ENCODE measurements around the gene C16orf95.
"Not testable (repeated sequence)": the region's sequence is repeated elsewhere in the genome, so short reads cannot be mapped to it uniquely, and the experiment has no call there.

Gene C16orf95

DNA sequence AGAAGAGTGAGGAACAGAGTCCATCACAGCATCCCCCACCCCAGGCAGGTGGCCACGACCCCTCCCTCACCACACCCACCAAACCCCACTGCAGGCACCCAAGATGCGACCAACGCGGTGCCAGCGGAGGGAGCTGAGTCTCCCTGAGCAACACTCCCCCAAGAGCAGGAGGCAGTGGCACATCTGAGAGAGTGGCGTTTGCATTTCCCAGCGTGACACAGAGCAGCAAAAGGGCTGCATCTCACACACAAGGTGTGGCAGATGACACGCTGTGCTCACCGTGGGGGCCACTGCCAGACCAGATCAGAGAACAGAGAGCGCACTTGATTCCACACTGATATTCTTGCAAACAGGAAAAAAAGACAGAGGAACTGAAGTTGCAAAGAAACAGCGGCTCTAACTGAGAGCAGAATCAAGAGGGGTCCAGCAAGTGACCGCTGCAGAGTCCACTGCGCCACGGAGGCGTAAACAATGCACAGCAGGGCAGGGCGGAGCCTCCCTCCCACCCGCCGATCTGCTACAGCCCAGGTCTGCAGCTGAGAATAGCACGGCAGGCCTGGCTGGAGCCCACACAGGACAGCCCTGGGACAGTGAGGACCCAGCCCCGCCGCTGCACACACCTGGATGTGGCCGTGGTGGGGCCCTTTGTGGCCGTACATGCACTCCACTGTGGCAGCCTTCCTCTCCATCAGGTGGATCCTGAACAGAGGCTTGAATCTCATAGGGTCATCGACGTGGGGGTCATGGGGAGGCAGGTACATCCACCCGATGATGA is 26.0 kb upstream of the C16orf95 start:
- no peak for TF ChIP-seq POLR2A (IDR thresholded peaks at IDR 0.05; ENCODE audit: low read depth, low read length)
- FAIRE-seq (no peak), DNase-seq (ENCODE audit: insufficient read length, low spot score) (no peak)

DNA sequence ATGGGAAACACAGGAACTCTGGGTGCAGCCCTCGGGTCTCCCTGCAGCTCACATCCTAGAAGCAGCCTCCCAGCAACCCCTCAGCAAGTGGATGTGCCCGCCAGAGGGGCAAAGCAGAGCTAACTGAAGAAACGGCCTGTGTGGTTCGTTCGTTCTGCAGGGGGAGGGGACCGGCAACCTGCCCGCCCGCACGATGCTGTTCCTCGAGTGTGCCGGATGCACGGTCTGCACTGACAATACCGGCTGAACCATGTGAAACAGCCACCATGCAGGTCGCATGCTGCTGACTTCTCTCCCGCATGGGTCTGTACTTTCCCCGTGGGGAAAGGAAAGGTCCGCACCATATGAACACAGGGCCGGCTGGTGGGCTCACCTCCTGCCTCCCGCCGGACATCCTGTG is 25.3 kb upstream of the C16orf95 start:
- TF ChIP-seq POLR2A (IDR thresholded peaks at IDR 0.05; ENCODE audit: low read depth, low read length), result no peak
- no peak for FAIRE-seq

DNA sequence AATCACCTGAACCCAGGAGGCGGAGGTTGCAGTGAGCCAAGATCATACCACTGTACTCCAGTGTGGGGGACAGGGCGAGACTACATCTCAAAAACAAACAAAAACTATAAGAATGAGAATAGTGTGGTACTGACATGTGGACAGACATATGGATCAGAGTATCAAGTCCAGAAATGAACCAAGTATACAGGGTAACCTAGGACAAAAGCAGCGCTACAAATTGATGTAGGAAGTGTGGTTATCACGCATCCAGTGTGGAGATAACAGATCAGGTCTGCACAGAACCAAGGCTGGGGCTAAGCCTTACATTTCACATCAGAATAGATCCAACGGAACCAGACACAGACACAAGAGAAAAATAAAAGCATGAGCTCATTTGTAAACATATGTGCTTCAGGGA is 23.0 kb upstream of the C16orf95 start:
- no peak for DNase-seq (ENCODE audit: insufficient read length, low spot score)
- FAIRE-seq, result no peak
- TF ChIP-seq POLR2A (IDR thresholded peaks at IDR 0.05; ENCODE audit: low read depth, low read length), result no peak

More for the DNA sequence above, 25.3 kb upstream of the C16orf95 start:
- no peak for DNase-seq (ENCODE audit: insufficient read length, low spot score)

DNA sequence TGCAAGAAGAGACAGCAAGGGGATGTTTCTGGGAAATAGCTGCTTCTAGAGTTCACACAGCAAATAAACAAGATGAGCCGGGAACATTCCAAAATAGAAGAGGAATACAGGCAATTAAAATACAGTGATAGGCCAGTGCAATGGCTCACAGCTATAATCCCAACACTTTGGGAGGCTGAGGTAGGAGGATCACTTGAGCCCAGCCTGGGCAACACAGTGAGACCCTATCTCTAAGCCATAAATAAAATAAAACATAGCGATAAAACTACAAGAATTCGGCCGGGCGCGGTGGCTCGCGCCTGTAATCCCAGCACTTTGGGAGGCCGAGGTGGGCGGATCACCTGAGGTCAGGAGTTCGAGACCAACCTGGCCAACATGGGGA is 22.5 kb upstream of the C16orf95 start:
- FAIRE-seq; DNase-seq (ENCODE audit: insufficient read length, low spot score): not testable (repeated sequence)

DNA sequence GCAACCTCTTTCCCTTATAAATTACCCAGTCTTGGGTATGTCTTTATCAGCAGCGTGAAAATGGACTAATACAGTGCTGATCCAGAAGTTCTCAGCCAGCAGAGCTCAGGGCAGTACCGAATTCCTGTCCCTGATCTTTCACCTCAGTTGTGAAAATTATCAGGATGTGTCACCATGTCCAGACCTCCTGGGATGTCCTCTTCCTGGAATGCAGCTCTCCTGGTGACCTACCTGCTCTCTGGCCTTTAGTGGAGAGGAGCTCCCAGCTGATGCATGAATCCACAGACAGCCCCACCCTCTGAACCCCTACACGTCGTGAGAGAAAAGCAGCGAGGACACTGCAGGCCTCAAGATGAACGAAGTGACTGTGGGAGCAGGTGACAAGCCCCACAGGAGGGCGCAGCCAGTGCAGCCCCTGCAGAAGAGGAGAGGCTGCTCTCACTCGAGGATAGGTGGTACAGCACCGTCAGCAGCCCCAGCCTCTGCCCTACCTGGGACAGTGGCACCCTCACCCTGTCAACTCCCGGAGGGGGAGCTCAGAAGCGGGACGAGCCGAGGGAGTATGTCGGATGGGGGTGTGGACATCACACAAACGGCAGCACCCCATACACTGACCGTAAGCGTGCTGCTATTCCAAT is 22.0 kb upstream of the C16orf95 start:
- no peak for FAIRE-seq
- DNase-seq (ENCODE audit: insufficient read length, low spot score), result no peak
- no peak for TF ChIP-seq POLR2A (IDR thresholded peaks at IDR 0.05; ENCODE audit: low read depth, low read length)

DNA sequence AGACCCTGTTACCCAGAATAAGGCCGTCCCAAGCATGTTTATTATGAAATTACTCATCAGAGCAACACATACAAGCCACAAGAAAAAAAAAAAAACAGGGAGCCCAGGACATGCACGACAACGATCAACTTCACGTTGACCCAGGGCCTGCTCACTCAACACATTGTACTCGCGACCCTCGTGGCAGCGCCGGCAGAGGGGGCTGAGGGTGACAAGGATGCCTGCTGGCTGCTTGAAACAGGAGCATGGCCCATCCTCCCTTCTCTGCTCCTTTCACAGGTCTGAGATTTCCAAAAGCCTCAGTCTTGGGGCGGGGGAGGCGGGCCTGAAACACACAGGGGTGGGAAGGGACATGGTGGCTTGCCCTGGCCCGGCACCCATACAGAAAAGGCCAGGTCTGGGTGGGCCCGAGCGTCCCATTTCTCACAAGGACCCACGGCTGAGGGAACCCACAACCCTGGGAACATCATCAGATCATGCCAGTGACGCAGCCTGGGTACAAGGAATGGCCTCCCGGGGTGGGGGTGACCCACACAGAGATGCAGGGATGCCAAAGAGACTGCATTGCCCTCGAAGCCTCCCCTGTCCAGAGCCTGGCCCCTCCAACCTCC is 21.1 kb upstream of the C16orf95 start:
- FAIRE-seq, result no peak
- TF ChIP-seq POLR2A (IDR thresholded peaks at IDR 0.05; ENCODE audit: low read depth, low read length), result no peak
- DNase-seq (ENCODE audit: insufficient read length, low spot score), result no peak

DNA sequence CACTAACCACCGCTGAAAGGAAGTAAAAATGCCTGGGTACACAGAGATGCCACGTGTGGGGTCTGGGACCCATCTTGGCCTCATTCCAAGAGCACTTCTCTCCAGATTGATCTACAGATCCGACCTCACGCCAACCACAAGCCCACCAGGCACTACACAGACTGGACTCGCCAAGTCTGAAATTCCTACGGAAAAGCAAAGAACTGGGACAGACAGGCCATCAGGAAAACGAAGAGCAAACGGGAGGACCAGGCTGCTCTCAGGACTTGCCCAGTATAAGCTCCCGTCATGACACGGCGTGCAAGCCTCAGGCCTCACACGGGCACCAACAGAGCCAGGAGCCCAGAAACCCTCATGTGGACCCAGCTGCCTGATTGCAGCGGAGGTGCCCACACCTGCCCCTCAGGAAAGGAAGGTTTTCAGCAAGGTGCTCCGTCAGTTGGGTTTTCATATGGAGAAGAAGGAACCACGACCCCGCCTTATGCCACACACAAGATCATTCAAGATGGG is 20.1 kb upstream of the C16orf95 start:
- no peak for DNase-seq (ENCODE audit: insufficient read length, low spot score)
- no peak for TF ChIP-seq POLR2A (IDR thresholded peaks at IDR 0.05; ENCODE audit: low read depth, low read length)
- FAIRE-seq, result no peak

DNA sequence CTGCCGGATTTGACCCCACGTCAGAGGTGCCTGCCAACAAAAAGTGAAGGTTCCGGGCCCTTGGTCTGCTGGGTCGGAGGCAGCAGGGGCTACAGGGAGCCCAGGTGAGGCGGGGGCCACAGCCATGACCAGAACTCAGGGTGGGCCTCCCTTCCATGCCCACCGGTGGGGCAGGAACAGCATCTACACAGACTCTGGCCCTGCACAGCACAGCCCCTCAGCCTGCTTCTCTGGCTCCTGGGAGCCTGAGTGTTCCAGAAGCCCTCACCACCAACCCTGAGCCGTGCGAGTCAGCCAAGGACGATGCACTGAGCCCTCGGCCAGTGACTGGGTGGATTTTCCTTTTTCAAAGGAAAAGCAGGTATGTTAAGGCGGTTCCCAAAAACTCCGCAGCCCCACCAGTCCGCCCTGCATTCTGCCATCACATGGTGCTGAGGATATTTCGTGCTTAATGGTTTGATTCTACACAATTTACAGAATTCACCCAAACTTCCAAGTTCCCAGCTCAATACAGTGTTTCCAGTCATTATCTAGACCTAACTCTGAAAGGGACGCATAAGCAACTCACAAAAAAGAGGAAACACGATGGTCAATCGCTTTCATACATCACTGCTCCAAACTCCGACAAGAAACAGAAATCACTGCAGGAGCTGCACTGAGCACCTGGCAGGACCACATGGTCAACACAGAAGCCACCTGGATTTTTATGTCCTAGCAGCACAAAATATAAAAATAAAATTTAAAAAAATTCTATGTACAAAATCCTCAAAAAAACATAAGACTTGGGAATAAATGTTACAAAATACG is 19.4 kb upstream of the C16orf95 start:
- FAIRE-seq (no peak), DNase-seq (ENCODE audit: insufficient read length, low spot score) (no peak)
- TF ChIP-seq POLR2A (IDR thresholded peaks at IDR 0.05; ENCODE audit: low read depth, low read length), result no peak

DNA sequence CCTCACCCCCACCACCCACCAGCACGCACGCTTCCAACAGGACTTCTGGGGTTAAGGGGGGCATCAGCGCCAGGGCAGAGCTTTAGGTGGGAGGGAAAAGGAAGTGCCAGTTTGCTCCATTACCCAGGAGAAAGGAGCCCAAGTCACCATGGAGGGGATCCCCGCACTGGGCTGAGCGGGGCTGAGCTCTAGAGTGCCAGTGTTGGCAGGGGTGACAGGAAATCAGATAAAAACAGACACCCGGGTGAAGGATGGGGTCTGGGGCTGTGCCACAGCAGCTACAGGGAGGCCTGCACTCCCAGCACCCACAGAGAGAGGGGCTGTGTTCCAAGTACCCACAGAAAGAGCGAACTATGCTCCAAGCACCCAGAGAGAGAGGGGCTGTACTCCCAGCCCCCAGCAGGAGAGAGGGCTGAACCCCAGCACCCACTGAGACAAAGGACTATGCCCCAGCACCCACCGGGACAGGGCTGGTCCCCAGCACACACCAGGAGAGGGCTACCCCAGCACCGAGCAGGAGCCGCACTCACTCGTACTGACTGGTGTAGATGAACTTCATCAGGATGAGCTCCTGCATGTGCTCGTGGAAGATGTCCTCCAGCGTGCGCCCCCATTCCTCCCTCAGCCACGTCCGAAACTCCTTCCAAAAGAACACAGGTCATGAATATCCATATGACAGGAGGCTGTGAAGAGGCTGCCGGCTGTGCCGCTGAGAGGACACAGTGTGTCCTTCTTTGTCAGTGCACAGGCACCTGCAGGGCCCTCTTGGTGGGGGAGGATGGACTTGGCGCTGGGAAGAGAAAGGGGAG is 18.6 kb upstream of the C16orf95 start:
- no peak for TF ChIP-seq POLR2A (IDR thresholded peaks at IDR 0.05; ENCODE audit: low read depth, low read length)

DNA sequence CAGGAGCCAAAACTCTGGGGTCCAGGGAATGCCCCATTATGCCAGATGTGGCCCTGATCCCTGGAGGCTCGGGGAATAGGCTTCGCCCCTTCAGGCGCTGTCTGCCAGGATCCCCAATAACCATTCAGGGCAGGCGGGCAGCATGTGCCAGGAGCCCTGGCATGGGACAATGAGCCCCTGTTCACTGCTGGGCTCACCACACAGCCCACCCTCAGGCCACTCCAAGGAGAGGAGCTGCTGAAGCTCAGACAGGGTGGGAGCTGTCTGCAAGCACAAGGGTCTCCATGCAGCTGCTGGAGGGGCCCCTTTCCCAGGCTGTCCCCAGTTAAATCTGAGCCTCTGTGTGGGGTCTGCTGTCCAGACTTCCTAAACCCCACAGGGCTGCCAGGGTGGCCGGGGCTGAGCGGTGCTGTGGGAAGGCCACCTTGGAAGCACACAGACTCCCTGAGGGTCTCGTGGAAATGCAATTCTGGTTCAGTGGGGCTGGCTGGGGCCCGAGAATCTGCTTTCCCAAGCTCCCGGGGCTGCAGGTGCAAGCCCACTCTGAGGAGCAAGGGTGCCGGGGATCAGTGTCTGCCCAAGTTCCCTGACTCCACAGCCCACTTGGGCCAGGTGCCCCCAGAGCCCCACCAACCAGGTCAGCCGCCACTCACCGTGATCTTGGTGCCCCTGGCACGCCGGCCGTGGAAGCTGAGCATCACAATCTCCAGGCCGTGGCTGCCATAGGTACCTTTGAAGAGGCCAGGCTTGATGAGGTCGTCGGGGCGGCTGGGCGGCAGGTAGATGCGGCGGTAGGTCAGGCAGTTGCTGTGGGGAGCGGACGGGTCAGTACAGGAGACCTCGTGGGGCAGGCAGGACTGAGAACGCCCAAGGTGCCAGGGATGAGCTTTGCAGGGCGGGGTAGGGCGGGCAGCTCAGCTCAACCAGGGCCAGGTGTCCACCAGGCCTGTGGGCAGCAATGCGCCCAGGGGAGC is 17.7 kb upstream of the C16orf95 start:
- no peak for DNase-seq (ENCODE audit: insufficient read length, low spot score)
- no peak for TF ChIP-seq POLR2A (IDR thresholded peaks at IDR 0.05; ENCODE audit: low read depth, low read length)
- no peak for FAIRE-seq

More for the DNA sequence above, 18.6 kb upstream of the C16orf95 start:
- no peak for DNase-seq (ENCODE audit: insufficient read length, low spot score)
- no peak for FAIRE-seq

DNA sequence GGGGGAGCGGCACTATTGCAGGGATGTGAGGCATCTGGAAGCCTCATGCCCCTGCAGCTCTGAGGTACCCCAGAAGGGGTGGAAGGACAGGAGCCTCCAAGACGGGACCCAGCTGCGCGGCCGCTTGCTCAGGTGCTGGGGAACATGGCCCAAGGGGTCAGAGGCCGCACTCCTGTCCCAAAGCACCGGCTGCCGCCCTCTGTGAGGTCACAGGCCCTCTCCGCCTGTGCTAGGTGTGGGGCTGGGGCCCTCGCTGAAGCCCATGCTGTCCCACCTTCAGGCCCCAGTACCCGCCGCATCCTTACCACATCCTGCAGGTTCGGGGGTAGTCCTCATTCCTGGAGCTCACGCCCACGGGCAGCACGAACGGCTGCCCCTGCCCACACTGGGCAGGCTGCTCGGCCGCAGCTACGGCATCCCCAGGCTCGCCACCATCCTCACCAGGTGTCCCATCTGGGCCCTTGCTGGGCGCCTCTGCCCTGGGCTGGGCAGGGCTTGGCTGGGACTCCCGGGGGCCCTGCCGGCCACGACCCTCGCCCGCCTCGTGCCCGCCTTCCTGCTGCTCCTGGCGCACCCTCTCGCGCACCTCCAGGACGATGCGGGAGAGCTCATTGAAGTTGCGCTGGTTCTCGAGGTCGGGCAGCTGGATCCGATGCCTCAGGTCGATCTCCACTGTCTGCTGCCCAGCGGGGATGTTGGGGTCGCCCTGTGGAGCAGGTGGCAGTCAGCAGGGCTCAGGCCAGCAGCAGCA is 16.6 kb upstream of the C16orf95 start:
- DNase-seq (ENCODE audit: insufficient read length, low spot score), result no peak
- FAIRE-seq, result no peak
- no peak for TF ChIP-seq POLR2A (IDR thresholded peaks at IDR 0.05; ENCODE audit: low read depth, low read length)
